ENCODE results near the gene LIN7B.

LIN7B gene

GRCh38 chr19:49094505-49095482 is 19.4 kb upstream of the LIN7B start:
- no peak for DNase-seq (ENCODE audit: low read depth in 1 of 2, low spot score in 1 of 2)

GRCh38 chr19:49097453-49098288 is 16.5 kb upstream of the LIN7B start:
- peak; percentile 41 to 57 for DNase-seq (ENCODE audit: low read depth in 1 of 2, low spot score in 1 of 2)

- DNase-seq (ENCODE audit: low read depth in 1 of 2, low spot score in 1 of 2), result no peak
These were observed 15.4 kb upstream of the LIN7B start for GRCh38 chr19:49098795-49099194.

GRCh38 chr19:49101160-49101559 is 13.0 kb upstream of the LIN7B start:
- no peak for DNase-seq (ENCODE audit: low read depth in 1 of 2, low spot score in 1 of 2)

GRCh38 chr19:49102303-49102702 is 11.9 kb upstream of the LIN7B start:
- no peak for DNase-seq (ENCODE audit: low read depth in 1 of 2, low spot score in 1 of 2)

GRCh38 chr19:49103331-49104085 is 10.7 kb upstream of the LIN7B start:
- DNase-seq (ENCODE audit: low read depth in 1 of 2, low spot score in 1 of 2), result no peak

- DNase-seq (ENCODE audit: low read depth in 1 of 2, low spot score in 1 of 2), result no peak
These were observed 9.8 kb upstream of the LIN7B start for GRCh38 chr19:49104229-49104864.

GRCh38 chr19:49106648-49107135 is 7.5 kb upstream of the LIN7B start:
- DNase-seq (ENCODE audit: low read depth in 1 of 2, low spot score in 1 of 2), result peak; percentile 46 to 48

DNA sequence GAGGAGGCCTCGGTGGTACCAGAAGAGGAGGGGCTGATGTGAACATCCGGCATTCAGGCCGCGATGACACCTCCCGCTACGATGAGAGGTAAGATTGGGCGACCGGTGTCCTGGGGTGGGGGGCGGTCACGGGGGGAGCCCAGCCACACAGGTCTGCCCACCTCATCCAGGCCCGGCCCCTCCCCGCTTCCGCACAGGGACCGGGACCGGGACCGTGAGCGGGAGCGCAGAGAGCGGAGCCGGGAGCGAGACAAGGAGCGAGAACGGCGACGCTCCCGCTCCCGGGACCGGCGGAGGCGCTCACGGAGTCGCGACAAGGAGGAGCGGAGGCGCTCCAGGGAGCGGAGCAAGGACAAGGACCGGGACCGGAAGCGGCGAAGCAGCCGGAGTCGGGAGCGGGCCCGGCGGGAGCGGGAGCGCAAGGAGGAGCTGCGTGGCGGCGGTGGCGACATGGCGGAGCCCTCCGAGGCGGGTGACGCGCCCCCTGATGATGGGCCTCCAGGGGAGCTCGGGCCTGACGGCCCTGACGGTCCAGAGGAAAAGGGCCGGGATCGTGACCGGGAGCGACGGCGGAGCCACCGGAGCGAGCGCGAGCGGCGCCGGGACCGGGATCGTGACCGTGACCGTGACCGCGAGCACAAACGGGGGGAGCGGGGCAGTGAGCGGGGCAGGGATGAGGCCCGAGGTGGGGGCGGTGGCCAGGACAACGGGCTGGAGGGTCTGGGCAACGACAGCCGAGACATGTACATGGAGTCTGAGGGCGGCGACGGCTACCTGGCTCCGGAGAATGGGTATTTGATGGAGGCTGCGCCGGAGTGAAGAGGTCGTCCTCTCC is 6.3 kb upstream of the LIN7B start:
- DNase-seq (ENCODE audit: low read depth in 1 of 2, low spot score in 1 of 2), result no peak

DNA sequence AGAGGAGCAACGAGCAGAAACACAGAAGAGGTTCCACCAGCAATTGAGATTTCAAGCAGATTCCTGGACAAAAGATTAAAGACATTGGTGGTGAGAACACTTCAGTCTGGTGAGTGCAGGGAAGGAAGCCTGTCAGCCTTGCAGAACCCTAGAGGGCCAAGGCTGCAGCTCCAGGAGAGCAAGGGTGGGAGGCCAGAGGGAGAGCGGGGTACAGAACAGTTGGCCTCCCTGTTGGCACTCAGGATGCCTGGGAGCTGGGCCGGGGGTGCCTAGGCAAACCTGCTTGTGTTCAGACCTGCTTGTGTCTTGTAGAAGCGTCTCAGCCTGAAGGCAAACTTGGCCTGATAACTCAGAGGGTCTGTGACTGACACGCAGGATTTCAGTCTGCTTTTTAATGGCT is 5.1 kb upstream of the LIN7B start:
- no peak for DNase-seq (ENCODE audit: low read depth in 1 of 2, low spot score in 1 of 2)

DNA sequence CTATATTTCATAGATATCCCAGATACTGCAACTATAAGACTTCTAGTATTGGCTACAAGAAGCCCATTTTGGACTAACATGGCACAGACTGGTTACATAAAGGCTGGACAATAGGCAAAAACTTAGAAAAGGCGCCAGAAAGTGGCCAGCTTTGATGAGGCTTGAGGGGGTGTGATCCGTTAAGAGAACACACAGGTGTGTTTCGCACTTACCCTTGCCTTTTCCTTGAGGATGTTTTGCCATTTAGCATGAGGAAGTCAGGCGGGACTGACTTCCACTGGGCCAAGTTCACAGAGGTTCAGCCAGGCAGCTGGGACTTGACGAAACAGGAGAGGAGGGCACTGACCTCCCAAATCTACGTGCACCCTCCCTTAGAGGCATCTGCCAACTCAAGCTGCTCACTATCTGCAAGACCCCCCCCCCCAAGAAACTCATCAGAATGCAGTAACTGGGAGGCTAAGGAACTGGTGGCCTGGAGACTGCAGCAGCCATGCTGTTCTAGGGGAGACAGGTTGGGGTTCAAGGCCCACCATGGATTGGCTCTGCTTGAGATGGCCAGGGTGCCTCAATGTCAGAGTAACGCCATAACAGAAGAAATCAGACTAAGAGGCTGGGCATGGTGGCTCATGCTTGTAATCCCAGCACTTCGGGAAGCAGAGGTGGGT is 4.5 kb upstream of the LIN7B start:
- no peak for DNase-seq (ENCODE audit: low read depth in 1 of 2, low spot score in 1 of 2)

DNA sequence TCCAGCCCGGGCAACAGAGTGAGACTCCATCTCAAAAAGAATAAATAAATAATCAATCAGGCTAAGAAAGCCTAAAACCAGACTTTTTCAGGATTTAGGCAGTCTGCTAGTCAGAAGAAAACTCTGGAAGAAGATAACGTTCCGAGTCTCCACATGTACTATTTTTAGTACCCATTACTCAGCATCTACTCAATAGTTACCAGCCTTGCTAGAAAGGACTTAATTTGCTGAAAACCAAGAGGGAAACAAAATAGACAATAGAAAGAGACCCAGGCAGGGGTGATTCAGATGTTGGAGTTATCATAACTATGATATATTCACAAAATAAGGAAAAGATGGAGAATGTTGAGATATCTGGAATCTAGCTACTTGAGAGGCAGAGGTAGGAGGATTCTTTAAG is 3.6 kb upstream of the LIN7B start:
- no peak for DNase-seq (ENCODE audit: low read depth in 1 of 2, low spot score in 1 of 2)

DNA sequence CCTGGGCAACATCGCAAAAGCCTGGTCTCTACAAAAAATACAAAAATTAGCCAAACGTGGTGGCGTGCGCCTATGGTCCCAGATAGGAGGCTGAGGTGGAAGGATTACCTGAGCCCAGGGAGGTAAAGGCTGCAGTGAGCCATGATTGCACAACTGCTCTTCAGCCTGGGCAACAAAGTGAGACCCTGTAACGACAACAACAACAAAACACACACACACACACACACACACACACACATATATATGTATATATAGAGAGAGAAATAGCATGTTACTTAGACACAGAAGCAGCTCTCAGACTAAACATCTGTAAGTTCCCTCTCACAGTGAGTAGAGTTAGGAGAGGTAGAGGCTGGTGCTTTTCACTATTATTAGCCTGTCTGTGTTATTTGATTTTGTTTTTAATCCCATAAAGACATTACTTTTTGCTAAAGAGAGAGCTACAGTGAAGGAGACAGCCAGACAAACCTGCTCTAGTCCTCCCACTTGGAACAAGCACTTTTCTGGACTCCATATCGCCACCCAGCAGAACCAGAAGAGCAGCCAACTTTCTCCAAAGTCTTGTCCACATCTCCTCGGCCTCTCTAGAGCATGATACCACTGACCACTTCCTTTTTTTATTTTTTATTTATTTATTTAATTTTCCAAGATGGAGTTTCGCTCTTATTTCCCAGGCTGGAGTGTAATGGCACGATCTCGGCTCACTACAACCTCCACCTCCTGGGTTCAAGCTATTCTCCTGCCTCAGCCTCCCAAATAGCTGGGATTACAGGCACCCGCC is 2.8 kb upstream of the LIN7B start:
- DNase-seq (ENCODE audit: low read depth in 1 of 2, low spot score in 1 of 2), result no peak

DNA sequence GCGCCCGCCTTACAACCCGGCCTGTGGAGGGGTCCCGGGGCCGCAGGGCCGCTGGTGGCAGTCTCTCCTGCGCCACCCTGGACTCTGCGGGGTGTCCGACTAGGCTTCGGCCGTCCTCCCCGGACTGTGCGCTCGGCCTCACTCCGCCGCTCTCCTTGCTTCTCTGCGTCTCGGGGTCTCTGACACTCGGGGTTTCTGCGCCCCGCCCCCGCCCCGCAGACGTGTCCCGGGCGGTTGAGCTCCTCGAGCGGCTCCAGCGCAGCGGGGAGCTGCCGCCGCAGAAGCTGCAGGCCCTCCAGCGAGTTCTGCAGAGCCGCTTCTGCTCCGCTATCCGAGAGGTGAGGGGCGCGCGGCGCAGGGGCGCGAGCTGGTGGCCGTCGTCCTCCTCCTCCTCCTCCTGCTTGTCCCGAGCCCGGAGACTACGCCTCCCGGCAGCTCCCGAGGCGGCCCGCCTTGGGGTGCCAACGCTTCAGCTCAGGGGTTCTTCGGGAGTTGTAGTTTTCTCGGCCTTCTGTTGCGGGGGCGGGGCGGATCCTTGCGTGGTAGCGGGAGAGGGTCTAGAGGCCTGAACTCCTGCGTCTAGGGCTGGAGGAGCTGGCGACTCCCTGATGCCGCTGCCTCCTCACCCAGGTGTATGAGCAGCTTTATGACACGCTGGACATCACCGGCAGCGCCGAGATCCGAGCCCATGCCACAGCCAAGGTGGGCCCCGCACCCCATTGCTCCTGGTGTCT is 627 bp downstream of the LIN7B start:
- peak in 1 of 2 donors; percentile 19 for DNase-seq (ENCODE audit: low read depth in 1 of 2, low spot score in 1 of 2)

GRCh38 chr19:49116544-49116943 is 2.4 kb downstream of the LIN7B start:
- no peak for DNase-seq (ENCODE audit: low read depth in 1 of 2, low spot score in 1 of 2)

GRCh38 chr19:49117677-49118564 is 3.8 kb downstream of the LIN7B start:
- no peak for DNase-seq (ENCODE audit: low read depth in 1 of 2, low spot score in 1 of 2)
